HL-60/S4 (cell line): ENCODE data around the gene CNTN5.

ENCODE experiments used
- in situ Hi-C: fragments of 300-500 bp; cut with MboI; formaldehyde crosslinking; loops from 2 replicates; pipeline ENCODE4 v1.14.3; 2022; ENCODE audit warnings: low sequenced_read_pairs

CNTN5 gene

DNA sequence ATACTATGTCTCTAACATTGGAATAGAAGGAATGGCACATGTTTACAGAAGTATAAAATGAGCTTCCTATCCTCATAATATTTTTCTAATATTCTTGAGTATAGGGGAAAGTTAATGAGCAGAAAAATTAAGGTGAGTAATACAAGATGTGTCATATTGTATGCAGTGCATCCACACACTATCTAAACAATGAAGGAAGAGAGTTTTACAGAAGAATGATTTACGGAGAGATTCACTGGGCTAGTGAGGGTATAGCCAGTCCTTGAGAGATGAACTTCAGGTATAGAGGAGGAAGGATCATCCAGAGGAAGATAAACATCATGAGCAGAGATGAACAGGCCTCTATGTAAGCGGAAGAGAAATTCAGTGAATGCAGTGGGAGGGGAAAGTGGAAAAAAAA, 569.0 kb downstream of the CNTN5 start:
- in situ Hi-C loops: no loop called here

DNA sequence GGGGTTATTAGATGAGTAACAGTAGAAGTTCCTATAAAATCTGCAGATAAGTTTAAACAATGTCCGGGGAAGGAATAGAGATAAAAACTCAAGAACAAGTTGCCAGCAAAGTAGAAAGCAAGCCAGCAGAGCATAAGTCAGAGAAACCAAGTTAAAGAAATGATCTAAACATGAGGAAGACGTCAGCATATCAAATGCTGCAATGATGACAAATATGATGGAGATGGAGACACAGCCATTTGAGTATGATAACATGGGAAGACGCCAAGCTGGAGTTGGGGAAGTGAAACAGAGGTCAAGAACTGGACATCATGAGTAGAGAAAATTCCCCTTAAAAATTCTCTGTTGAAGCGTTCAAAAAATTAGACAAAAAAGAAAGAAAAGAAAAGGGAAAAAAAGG, 571.5 kb downstream of the CNTN5 start:
- in situ Hi-C loops: no loop called here

DNA sequence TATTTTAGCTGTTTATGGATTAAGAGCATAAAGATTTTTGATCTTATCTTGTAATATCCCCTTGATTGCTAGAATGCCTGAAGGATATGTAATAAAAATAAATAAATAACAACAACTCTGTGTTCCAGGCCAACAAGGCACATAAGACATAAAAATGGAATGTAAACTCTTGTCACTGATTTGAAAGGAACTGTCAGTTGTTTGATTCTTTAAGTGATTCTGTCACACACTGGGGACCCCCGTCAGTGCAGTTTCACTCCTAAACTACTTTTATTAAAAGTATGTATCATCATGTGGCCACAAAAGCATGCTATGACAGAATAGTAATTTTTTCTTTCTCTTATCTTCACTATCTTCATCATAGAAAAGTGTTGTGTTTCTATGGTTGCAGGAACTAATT, 572.4 kb downstream of the CNTN5 start:
- in situ Hi-C loops: no loop called here

DNA sequence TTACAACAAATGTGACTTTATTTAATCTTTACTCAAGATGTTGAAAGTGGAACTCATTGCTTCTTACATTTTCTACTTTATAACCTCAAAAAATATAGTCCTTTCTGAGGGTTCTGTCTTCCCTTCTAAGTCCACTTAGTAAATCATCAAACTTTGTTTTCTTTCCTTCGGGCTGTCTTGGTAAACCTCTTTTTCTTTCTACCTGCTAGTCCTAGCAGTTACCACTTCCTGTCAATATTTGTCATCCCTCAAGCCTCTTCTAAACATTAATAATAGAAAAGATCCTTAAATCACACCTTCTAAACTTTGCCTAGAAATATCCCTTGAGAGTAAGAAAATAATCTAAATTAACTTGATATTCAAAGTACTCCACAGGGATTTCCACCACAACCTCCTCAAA, 580.4 kb downstream of the CNTN5 start:
- in situ Hi-C loops: no loop called here

DNA sequence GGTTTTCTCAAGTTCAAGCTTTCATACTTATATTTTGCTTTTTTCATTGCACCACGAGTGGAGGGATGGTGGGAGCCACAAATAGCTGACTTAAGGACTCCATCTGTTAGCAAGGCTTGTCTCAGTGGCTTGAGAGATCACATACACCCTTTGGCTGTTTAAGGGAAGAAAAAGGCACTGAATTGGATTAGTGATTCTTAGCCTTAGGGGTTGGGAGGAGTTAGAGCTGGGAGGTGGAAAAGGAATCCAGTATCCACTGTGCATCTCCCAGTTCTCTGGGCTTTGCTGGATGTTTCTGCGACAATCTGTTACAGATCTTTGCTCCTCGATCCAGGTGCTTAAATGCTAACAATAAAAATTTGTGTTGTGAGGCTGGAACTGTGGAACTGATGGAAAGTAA, 593.6 kb downstream of the CNTN5 start:
- in situ Hi-C loops: no loop called here

DNA sequence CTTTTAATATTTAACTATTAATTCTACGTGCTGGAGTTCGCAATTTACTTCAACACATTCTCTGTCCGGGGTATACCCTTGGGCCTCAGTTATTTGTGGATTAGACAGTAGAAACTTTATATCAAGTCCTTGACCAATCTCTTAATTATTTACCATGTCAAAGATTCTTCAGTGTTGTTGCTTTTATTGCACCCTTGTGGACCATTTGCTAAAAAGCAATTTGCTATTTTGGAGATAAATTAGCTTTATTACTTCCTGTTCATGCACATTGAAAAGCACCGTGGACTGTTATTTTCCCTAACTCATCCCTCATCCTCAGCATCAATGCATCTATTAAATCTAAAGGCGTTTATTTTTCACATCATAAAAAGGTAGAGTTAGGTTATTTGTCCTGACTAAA, 609.9 kb downstream of the CNTN5 start:
- in situ Hi-C loops: no loop called here

DNA sequence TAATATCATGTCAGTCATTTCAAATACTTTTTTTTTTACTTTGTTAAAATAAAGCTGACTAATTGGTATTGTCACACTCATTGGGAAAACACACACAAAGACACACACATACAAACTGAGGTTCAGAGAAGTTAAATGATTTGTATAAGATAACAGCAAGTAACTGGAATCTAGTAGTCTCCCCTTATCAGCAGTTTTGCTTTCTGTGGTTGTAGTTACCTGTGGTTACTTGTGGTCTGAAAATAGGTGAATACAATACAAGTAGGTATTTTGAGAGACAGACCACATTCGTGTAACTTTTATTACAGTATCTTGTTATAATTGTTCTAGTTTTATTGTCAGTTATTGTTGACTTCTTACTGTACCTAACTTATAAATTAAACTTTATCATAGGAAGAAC, 610.9 kb downstream of the CNTN5 start:
- in situ Hi-C loops: no loop called here

DNA sequence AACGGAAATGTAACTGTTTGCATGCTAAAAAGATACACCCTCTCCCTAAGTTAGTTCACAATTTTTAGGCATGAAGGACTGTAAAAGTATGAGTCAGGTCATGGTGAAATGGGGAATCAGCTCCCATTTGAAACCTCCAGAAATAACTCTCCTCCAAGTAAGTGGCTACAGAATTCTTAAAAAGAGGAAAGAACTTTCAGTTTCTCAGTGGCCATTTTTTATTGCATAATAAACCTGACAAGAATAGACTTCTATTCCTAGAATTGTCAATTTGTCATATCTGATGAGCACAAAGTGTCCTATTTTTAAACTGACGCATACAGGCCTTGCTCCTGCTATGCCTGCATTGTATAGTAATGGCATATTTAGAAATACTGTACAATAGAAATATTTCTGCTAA, 612.2 kb downstream of the CNTN5 start:
- in situ Hi-C loops: no loop called here

DNA sequence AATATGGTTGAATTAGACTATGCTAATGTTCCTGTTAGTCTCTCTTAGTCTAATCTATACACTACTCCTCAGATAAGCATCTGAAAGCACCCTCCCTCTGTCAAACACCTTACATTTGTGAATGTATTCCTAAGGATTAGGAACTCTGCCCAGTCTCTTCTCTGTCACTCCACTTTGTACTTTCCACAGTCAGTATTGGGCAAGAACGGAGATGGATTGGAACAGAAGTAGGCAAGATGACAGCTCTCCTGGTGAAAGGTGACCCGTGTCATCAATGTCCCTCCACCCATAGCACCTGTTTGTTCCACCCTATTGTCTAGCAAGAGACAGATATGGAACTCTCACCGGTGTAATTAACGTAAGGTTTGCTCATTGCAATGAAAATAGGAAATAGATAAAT, 613.8 kb downstream of the CNTN5 start:
- in situ Hi-C loops: no loop called here

DNA sequence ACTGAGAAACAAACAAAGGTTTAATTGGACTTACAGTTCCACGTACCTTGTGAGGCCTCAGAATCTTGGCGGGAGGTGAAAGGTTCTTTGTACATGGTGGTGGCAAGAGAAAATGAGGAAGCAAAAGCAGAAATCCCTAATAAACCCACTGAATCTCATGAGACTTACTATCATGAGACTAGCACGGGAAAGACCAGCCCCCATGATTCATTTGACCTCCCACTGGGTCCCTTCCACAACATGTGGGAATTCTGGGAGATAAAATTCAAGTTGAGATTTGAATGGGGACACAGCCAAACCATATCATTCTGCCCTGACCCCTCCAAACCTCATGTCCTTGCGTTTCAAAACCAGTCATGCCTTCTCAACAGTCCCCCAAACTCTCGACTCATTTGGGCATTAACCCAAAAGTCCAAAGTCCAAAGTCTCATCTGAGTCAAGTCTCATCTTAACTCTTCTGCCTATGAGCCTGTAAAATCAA, 617.4 kb downstream of the CNTN5 start:
- in situ Hi-C loops: no loop called here

DNA sequence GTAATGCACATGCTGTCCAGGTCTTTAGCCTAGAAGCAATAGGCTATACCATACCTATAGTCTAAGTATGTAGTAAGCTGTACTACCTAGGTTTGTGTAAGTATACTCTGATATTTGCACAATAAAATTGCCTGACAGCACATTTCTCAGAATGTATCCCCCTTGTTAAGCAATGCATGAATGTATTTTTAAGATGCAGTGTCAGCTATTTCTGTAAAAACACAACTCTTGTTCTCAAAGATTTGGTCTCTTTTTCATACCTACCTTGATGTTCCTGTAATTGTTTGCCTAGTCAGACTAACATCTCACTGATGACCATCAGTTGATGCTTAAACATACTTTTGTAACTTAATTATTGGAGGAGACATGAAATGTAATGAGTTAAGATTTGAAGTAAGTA, 619.9 kb downstream of the CNTN5 start:
- in situ Hi-C loops: no loop called here

DNA sequence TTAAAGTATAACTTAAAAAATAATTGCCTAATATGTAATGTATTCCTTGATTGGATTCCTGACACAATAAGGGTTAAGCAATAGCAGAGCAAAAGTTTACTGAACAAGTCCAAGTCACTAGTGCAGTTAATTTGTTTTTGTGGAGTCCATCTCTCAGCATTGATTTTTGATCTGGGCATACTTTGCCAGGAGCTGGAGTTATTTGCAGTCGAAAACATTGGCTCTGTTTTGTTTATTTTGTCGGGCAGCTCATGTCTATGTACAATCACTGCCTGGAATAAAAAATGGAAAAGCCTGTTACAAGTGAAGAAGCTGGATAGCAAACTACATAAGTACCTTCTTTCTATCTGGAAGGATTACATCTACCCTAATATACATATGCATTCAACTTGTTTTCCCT, 625.2 kb downstream of the CNTN5 start:
- in situ Hi-C loops: no loop called here

DNA sequence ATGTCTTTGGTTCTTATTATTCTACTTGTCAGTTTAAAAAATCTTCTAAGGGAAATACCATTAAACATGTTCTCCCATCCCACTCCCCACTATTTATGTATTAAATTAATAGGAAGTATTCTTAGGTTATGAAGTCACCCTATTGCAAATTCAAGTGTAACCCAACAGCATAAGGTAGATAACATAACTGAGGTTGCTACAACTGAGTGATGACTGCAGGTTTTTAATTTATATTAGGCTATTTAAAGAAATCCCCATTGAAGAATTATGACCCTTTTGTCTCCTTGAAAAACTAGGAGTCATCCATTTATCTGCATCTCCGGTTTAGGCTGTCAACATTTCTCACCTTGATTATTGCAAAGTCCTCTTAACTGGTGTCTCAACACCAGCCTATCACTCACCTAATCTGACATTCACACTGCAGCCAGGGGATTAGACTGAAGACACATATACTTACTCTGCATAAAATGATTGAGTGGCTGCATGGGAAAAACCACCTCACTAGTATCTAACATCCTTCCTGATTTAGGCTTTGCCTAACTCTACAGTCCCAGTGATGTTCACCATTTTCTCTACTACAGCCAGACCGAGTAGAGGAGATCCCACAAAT, 649.4 kb downstream of the CNTN5 start:
- in situ Hi-C loops: no loop called here

DNA sequence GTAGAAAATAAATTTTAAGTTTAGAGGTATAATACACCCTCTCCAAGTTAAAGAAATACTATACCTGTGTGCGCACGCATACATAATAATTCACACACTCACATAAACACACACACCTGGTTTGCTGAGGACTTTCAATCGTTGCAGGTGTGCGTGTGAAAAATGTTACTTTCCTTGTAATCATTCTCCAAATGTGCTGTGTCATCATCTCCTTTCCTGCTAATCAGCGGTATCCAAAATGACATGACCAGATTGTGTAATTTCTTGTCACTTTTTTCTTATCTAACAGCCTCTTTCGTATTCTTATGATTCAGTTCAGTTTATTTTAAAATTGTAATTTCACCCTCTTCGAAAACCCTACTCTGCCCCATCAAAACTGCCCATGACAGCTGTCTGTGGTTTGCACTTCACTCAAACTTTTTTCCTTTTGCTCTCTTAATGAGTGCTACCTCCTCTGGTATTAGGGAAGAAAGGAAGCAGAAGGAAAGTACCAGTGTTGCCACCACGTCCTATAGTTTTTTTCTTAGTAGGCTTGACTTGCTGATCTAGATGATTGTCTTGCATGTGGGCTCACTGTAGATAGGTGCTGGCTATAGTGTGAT, 651.2 kb downstream of the CNTN5 start:
- in situ Hi-C loops: no loop called here

DNA sequence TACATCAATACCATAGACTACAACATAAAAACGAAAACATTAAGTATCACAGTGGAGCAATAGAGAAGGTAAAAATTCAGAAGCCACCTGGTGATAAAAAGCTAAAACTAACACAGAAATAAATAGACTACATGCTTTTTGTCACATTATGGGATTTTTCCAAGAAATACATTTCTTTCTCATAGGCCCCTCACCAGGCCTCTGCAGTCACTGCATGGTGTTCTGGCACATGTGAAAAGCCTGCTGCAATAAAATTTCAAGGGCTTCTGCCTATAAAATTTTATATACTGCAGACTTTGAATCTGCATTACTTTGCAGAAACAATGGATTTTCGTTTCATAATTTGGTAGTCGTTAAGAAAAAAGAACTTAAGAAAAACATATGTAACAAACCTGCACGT, 655.5 kb downstream of the CNTN5 start:
- in situ Hi-C loops: no loop called here

DNA sequence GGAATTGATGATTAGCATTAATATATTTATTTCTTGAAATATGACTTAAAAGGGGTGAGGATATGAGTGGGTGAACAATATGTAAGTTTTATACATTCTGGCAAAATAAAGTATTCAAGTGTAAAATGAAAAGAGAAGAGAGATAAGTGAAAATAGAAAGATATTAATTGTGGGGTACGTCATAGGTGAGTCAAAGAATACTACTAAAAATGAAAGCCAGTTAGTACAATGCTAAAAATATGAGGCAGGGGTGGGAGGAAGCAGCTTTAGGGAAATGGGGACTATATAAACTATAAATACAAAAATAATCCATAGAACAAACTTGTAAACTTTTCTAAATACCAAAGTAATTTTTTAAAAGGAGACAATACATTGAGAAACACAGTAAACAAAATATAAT, 661.4 kb downstream of the CNTN5 start:
- in situ Hi-C loops: no loop called here

DNA sequence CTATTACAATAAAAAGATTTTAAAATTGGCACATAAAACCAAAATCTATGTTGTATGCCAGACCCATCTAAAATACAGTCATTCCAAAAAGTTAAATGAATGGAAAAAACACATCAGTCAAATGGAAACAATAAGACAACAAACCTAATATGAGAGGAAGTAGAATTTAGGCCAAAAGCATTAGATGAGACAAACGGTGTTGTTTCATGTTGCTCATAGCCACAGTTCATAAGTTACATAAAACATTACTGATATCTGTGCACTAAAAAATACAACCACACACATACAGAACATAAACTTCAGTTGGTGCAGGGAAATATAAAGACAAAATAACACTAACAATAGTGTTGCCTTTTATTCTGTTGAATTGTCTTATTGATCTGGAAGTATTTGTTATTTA, 661.9 kb downstream of the CNTN5 start:
- in situ Hi-C loops: no loop called here

DNA sequence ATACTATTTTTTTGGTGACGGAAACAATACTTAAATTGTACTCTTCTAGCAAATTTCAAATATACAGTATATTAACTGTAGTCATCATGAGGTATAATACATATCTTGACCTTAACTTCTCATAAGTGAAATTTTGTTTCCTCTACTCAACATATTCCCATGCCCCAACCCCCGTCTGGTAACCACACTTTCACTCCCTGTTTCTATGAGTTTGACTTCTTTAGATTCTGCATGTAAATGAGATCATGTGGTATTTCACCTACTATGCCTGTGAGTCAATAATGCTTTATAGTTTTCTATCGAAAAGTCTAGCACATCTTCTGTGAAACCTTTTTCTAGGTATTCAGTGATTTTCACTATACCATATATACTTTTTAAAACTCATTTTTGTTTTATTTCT, 663.2 kb downstream of the CNTN5 start:
- in situ Hi-C loops: no loop called here

DNA sequence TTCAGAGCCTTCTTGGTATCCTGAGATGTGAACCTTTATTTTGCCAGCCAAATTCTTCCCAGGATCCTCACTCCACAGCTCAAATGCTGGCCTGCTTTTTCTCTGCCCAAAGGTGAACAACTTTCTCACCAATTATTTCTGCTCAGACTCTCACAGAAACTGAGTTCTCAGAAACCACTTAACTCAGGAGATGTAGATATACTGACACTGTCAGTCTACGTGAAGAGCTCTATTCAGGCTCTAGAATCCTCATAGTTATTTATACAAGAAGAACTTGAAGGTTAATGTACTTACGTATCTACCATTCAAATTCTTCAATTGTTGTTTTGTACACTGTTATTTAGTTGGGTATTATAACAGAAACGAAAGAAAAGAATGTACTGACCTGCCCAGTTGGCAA, 666.1 kb downstream of the CNTN5 start:
- in situ Hi-C loops: no loop called here

DNA sequence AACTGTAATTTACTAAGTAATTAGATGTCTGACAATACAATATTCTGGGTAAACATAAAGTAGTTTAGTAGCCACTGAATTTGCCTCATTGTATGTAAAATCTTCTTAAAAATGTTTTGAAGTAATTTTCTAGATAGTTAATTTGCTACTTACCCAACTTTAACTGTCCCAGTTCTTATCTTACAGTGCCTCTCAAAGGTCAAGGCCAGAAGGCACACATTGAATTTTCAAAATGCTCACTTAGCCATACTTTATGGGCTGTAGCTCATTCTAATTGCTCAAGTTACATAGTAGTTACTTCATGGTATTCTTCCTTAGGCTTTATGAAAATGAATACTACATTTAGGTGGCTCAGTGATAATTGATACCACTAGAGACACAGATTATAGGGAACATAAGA, 666.6 kb downstream of the CNTN5 start:
- in situ Hi-C loops: no loop called here

DNA sequence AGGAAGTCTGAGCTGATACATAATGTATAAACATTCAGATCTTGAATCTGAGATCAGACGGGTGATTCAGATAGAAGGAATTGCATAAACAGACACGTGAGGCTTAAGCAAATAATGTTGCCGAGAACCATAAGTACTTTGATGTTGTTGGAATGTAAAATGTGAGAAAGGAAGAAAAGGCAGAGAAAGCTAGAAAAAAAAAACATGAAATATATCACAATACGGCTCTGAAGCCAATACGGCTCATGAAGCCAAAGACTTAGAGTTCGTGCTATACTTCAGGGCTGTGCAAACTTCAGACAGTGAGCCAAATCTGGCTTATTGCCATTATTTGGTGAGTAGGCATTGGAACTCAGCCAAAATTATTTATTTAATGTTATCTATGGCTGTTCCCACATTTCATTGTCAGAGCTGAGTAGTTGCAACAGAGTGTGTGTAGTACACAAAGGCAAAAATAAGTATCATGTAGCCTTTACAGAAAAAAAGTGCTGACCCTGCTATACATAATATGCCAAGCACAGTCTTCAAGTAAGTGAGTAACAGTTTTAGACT, 673.3 kb downstream of the CNTN5 start:
- in situ Hi-C loops: no loop called here

DNA sequence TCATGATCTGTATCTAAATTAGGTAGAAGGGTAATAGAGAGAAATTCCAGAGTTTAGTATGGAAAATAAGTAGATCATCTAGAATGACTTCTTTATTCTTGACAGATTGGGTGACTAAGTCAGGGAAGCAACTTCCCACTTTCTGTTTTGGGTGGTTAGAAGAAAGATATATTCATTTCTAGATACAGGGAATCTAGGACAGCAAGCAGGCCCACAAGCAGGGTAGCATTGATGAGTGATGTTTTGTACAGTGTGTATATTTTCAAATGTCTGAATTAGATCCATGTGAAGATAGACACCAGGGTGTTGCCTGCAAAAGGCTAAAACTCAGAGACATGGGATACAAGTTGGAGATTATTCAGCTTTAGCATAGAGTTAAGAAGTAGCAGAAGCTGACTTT, 674.4 kb downstream of the CNTN5 start:
- in situ Hi-C loops: no loop called here

DNA sequence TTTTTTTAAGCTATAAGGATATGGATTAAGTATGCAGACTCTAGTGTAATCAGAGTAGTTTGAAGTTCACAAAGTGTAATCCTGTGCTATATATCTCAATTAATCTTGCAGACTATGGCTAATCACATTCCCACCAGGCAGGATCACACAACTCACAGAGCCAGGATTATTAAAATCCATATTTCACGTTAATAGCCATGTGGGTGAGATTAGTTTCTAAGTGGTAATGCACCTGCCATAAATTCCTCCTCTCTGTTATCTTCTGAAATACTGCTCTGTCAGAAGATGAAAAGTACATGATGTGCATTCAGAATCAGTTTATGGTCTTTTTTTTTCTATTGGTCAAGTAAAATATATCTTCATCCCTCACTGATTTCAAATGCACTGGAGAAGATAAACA, 686.1 kb downstream of the CNTN5 start:
- in situ Hi-C loops: no loop called here
